Measurements from ENCODE around the gene KCNG2.

Gene KCNG2

GRCh38 chr18:79784071-79784913, 13.4 kb upstream of the KCNG2 start:
- TF ChIP-seq, protein P1, sequence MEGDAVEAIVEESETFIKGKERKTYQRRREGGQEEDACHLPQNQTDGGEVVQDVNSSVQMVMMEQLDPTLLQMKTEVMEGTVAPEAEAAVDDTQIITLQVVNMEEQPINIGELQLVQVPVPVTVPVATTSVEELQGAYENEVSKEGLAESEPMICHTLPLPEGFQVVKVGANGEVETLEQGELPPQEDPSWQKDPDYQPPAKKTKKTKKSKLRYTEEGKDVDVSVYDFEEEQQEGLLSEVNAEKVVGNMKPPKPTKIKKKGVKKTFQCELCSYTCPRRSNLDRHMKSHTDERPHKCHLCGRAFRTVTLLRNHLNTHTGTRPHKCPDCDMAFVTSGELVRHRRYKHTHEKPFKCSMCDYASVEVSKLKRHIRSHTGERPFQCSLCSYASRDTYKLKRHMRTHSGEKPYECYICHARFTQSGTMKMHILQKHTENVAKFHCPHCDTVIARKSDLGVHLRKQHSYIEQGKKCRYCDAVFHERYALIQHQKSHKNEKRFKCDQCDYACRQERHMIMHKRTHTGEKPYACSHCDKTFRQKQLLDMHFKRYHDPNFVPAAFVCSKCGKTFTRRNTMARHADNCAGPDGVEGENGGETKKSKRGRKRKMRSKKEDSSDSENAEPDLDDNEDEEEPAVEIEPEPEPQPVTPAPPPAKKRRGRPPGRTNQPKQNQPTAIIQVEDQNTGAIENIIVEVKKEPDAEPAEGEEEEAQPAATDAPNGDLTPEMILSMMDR (conservative IDR thresholded peaks at IDR 0.05), result no peak
- no peak overlapping the region for H3K27ac ChIP-seq

GRCh38 chr18:79784965-79785770, 12.6 kb upstream of the KCNG2 start:
- no peak overlapping the region for H3K27ac ChIP-seq
- TF ChIP-seq, protein P1 (conservative IDR thresholded peaks at IDR 0.05), result no peak

DNA sequence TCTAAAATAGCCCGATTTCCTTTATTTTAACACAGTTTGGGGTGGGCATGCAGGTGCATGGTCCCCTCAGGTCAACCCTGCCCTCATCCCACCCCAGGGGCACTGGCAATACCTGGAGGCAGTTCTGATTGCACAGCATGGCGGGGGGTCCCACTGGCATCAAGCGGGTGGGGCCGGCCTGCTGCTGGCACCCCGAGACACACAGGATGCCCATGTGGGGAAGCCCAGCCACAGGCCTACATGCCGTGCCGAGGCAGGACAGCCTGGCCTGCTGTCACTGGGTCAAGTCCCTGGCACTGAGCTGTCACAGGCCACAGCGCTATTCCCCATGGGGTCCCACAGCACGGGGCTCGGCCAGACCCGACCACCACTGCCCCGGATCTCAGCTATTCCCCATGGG, 11.9 kb upstream of the KCNG2 start:
- TF ChIP-seq, protein P1 (conservative IDR thresholded peaks at IDR 0.05), result no peak
- H3K27ac ChIP-seq, result no peak overlapping the region

GRCh38 chr18:79786304-79786703, 11.4 kb upstream of the KCNG2 start:
- TF ChIP-seq, protein P1 (conservative IDR thresholded peaks at IDR 0.05), result no peak
- no peak overlapping the region for H3K27ac ChIP-seq

DNA sequence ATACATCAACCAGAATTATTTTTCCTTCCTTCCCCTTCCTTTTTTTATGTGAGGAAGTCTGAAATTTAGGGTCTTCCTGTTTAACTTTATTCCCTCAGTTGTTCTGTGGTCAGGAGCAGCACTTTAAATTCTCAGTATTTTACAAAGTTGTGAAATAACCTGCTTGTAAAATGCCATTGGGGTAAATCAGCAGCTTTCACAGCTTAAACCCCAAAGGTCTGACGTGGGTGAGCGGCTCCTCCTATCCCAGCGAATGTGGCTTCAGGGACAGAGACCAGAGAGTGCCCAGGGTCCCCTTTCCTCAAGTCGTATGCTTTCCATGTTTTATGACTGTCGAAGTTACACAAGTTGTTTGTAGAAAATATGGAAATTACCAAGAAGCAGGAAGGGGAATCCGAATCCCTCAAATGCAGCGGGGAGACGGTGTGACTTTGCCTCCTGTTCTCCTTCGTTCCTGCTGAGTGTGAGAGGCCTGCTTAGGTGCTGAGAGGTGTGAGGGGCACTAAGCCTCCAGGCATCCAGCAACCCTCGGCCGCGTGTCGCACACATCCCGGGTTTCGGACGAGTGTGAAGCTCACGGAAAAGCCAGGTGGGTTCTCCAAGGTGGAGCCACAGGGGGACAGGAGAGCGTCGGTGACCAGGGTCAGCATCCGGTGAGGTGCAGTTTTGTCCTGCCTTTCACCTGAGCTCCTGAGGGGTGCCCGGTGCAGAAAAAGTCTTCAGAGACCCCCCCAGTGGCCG, 10.8 kb upstream of the KCNG2 start:
- no peak overlapping the region for H3K27ac ChIP-seq
- TF ChIP-seq, protein P1 (conservative IDR thresholded peaks at IDR 0.05), result no peak

DNA sequence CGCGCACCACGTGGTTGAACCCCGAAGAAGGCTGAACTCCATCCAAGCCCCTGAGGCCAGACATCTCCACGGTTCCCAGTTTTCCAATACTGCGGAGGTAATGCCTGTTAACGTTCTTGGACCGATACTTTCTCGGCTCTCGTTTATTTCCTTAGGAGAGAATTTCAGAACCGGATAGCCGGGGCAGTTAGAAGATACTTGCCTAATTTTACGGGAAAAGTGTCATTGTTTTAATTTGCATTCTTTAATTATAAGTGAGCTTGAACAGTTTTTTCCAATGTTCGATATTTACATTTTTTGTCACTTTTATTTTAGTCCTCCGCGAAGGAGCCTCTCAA, 10.2 kb upstream of the KCNG2 start:
- H3K27ac ChIP-seq, result no peak overlapping the region
- TF ChIP-seq, protein P1 (conservative IDR thresholded peaks at IDR 0.05), result no peak

Measured in VCaP (cell line).